Measurements from ENCODE around the gene ACTG1.

DNA sequence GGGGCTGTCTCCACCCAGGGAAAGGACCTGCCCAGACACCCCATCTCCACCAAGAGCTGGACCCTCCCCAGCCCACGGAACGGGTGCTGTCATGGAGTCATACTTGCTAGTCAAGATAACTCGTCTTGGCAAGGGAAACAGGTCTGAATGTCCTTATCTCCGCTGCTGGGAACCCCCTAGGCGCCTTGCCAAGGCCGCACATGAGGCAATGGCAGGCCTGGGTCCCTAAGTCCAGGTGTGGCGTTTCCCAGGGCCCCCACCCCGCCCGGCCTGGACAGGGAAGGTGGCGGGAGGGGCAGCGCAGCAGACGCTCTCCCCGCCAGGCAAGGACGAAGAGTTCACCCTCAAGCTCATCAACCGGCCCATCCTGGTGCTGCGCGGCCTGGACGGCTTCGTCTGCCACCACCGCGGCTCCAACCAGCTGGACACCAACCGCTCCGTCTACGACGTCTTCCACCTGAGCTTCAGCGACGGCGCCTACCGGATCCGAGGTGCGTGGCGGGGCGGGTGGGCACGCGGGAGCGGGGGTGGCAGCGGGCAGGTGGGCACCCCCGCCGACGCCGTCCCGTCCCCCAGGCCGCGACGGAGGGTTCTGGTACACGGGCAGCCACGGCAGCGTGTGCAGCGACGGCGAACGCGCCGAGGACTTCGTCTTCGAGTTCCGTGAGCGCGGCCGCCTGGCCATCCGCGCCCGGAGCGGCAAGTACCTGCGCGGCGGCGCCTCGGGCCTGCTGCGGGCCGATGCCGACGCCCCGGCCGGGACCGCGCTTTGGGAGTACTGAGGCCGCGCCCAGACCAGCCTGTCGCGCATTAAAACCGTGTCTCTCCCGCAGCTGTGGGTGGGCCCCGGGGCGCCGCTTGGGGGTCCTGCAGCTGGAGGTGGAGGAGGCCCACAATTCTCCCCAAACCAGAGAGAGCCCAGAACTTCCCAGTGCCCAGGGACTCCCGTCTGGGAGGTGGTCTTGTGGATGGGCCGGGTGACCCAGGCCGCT, 24.0 kb upstream of the ACTG1 start:
- TF ChIP-seq GATA3 (IDR thresholded peaks at IDR 0.05; ENCODE audit: low read depth, low read length), result no peak
- 0 out of 2 replicates have a peak, but pooled peaks have one; percentile 55 for TF ChIP-seq GATA2 (IDR thresholded peaks at IDR 0.05; ENCODE audit: low read depth, low read length)

Measured in SH-SY5Y (cell line).